WTC11 (cell line): Measurements from ENCODE around the gene CCP110. TPM values are rescaled to one million over a fixed set of nuclear protein-coding genes. Genes with fewer than 3 reads are reported as not detected.

ENCODE experiments used
- ATAC-seq: fragments of 200-7000 bp; cut with Tn5 transposase; 2 replicates; pipeline ENCODE4 v1.10.0; 2021; ENCODE audit warnings: mild to moderate bottlenecking, moderate library complexity
- CTCF ChIA-PET: fragments of 300-600 bp; sonication (Branson Sonifier 250); formaldehyde crosslinking; loops from one replicate; lab custom pipeline; 2021; ENCODE audit warnings: antibody characterized with exemption; lab: Charles Lee
- POLR2A ChIA-PET: fragments of 350-600 bp; sonication (Branson Sonifier 250); formaldehyde crosslinking; loops from one replicate; lab custom pipeline; 2021; ENCODE audit warnings: antibody characterized with exemption; lab: Charles Lee
- DNase-seq: peaks from one replicate; pipeline ENCODE4 v3.0.0; 2021; ENCODE audit warnings: low spot score
- H3K27ac Mint-ChIP-seq: 2 replicates; pipeline ENCODE4 v1.8.0; 2021; ENCODE audit warnings: mixed read lengths
- H3K27me3 Mint-ChIP-seq: 2 replicates; pipeline ENCODE4 v1.8.0; 2021; ENCODE audit warnings: low read depth, mild to moderate bottlenecking, moderate library complexity, mixed read lengths
- H3K36me3 Mint-ChIP-seq: 2 replicates; pipeline ENCODE4 v1.8.0; 2021; ENCODE audit warnings: mixed read lengths
- H3K4me1 Mint-ChIP-seq: 2 replicates; pipeline ENCODE4 v1.8.0; 2022; ENCODE audit warnings: mixed read lengths
- H3K4me3 Mint-ChIP-seq: 2 replicates; pipeline ENCODE4 v1.8.0; 2021; ENCODE audit warnings: mild to moderate bottlenecking, moderate library complexity, mixed read lengths
- H3K9me3 Mint-ChIP-seq: 2 replicates; pipeline ENCODE4 v1.8.0; 2021; ENCODE audit warnings: mixed read lengths
- ERG ChIP-seq: fragments of 250-450 bp; sonication (Bioruptor Pico); IDR thresholded peaks from 2 replicates; pipeline ENCODE4 v1.8.0; 2021; ENCODE audit warnings: mild to moderate bottlenecking
- FOXJ3 ChIP-seq: sonication (generic); formaldehyde crosslinking; IDR thresholded peaks from 2 replicates; pipeline ENCODE4 v1.9.0; 2021; ENCODE audit warnings: missing genetic modification reagents, mild to moderate bottlenecking, borderline replicate concordance
- FOXK1 ChIP-seq: sonication (generic); formaldehyde crosslinking; IDR thresholded peaks from 2 replicates; pipeline ENCODE4 v1.8.0; 2022; ENCODE audit warnings: mild to moderate bottlenecking, moderate library complexity, missing genetic modification reagents
- GTF2I ChIP-seq: fragments of 250-450 bp; sonication (Bioruptor Pico); conservative IDR thresholded peaks from 2 replicates; pipeline ENCODE4 v1.4.0; 2021; ENCODE audit warnings: mild to moderate bottlenecking
- IRF2 ChIP-seq: sonication (generic); formaldehyde crosslinking; IDR thresholded peaks from 2 replicates; pipeline ENCODE4 v1.8.0; 2022; ENCODE audit warnings: low read depth, missing genetic modification reagents, borderline replicate concordance
- KAT7 ChIP-seq: sonication (generic); formaldehyde crosslinking; IDR thresholded peaks from 2 replicates; pipeline ENCODE4 v1.8.1; 2023; ENCODE audit warnings: missing genetic modification reagents, mild to moderate bottlenecking, borderline replicate concordance
- NFATC4 ChIP-seq: fragments of 250-450 bp; sonication (Bioruptor Pico); IDR thresholded peaks from 2 replicates; pipeline ENCODE4 v1.9.0; 2021; ENCODE audit warnings: mild to moderate bottlenecking
- NR2C2 ChIP-seq: sonication (generic); formaldehyde crosslinking; IDR thresholded peaks from 2 replicates; pipeline ENCODE4 v1.8.0; 2022; ENCODE audit warnings: mild to moderate bottlenecking, missing genetic modification reagents
- PREB ChIP-seq: sonication (generic); formaldehyde crosslinking; IDR thresholded peaks from 2 replicates; pipeline ENCODE4 v1.8.1; 2022; ENCODE audit warnings: mild to moderate bottlenecking, missing genetic modification reagents, moderate library complexity, borderline replicate concordance
- SMAD3 ChIP-seq: sonication (generic); formaldehyde crosslinking; IDR thresholded peaks from 2 replicates; pipeline ENCODE4 v1.8.0; 2022; ENCODE audit warnings: missing genetic modification reagents, mild to moderate bottlenecking, borderline replicate concordance
- SP1 ChIP-seq: sonication (generic); formaldehyde crosslinking; conservative IDR thresholded peaks from 2 replicates; pipeline ENCODE4 v1.8.1; 2022; ENCODE audit warnings: missing genetic modification reagents
- TCF7 ChIP-seq: sonication (generic); formaldehyde crosslinking; IDR thresholded peaks from 2 replicates; pipeline ENCODE4 v1.8.0; 2022; ENCODE audit warnings: mild to moderate bottlenecking, low read depth, missing genetic modification reagents, moderate library complexity
- TEAD4 ChIP-seq: sonication (generic); formaldehyde crosslinking; IDR thresholded peaks from 2 replicates; pipeline ENCODE4 v1.8.0; 2022; ENCODE audit warnings: mild to moderate bottlenecking, missing genetic modification reagents
- USF1 ChIP-seq: sonication (generic); formaldehyde crosslinking; IDR thresholded peaks from 2 replicates; pipeline ENCODE4 v1.8.0; 2022; ENCODE audit warnings: mild to moderate bottlenecking, missing genetic modification reagents
- USF2 ChIP-seq: sonication (generic); formaldehyde crosslinking; IDR thresholded peaks from 2 replicates; pipeline ENCODE4 v1.8.1; 2023; ENCODE audit warnings: mild to moderate bottlenecking, missing genetic modification reagents, moderate library complexity
- ZNF416 ChIP-seq: fragments of 250-450 bp; sonication (Bioruptor Pico); IDR thresholded peaks from 2 replicates; pipeline ENCODE4 v1.9.0; 2021; ENCODE audit warnings: mild to moderate bottlenecking, inconsistent platforms
- ZNF423 ChIP-seq: fragments of 250-450 bp; sonication (Bioruptor Pico); IDR thresholded peaks from 2 replicates; pipeline ENCODE4 v2.1.2; 2022; ENCODE audit warnings: mild to moderate bottlenecking, moderate library complexity
- total RNA-seq: library from RNA; stranded (reverse); gene quantifications from 3 replicates; pipeline ENCODE4 v1.2.3, GENCODE V29; 2021
- TF ChIP-seq, protein P1 (sequence below): sonication (generic); formaldehyde crosslinking; IDR thresholded peaks from 2 replicates; pipeline ENCODE4 v1.8.1; 2023; ENCODE audit warnings: mild to moderate bottlenecking, missing genetic modification reagents
- TF ChIP-seq, protein P2 (sequence below): sonication (generic); formaldehyde crosslinking; IDR thresholded peaks from 2 replicates; pipeline ENCODE4 v1.8.1; 2023; ENCODE audit warnings: mild to moderate bottlenecking, moderate library complexity, missing genetic modification reagents
- TF ChIP-seq, protein P3 (sequence below): sonication (generic); formaldehyde crosslinking; IDR thresholded peaks from 2 replicates; pipeline ENCODE4 v1.8.1; 2023; ENCODE audit warnings: mild to moderate bottlenecking, missing genetic modification reagents
- TF ChIP-seq, protein P4 (sequence below): sonication (generic); formaldehyde crosslinking; IDR thresholded peaks from 2 replicates; pipeline ENCODE4 v1.8.1; 2022; ENCODE audit warnings: mild to moderate bottlenecking, moderate library complexity, missing genetic modification reagents

The CCP110 gene
- total RNA-seq, 1 experiment from 2014 or later = 23.9 TPM

GRCh38 chr16:19578378-19578971 is 54.7 kb downstream of the CCP110 start:
- peaks cover 10% of the 10 kb centered on the region for H3K9me3 Mint-ChIP-seq
- CTCF ChIA-PET = interaction anchor here (1.1 kb wide), 1 partner anchor 22 kb away, joined by 3 read pairs; no protein-coding TSS in a partner anchor
- no peak overlapping the region for H3K4me3 Mint-ChIP-seq
- no peak for TF ChIP-seq KAT7
- no peak for TF ChIP-seq NR2C2 (CRISPR knock-in tag)
- TF ChIP-seq NFATC4 (CRISPR knock-in tag) = no peak
- TF ChIP-seq ZNF423 = no peak
- TF ChIP-seq, protein P1, sequence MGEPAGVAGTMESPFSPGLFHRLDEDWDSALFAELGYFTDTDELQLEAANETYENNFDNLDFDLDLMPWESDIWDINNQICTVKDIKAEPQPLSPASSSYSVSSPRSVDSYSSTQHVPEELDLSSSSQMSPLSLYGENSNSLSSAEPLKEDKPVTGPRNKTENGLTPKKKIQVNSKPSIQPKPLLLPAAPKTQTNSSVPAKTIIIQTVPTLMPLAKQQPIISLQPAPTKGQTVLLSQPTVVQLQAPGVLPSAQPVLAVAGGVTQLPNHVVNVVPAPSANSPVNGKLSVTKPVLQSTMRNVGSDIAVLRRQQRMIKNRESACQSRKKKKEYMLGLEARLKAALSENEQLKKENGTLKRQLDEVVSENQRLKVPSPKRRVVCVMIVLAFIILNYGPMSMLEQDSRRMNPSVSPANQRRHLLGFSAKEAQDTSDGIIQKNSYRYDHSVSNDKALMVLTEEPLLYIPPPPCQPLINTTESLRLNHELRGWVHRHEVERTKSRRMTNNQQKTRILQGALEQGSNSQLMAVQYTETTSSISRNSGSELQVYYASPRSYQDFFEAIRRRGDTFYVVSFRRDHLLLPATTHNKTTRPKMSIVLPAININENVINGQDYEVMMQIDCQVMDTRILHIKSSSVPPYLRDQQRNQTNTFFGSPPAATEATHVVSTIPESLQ = no peak
- no peak for TF ChIP-seq TEAD4 (CRISPR knock-in tag)
- TF ChIP-seq, protein P2, sequence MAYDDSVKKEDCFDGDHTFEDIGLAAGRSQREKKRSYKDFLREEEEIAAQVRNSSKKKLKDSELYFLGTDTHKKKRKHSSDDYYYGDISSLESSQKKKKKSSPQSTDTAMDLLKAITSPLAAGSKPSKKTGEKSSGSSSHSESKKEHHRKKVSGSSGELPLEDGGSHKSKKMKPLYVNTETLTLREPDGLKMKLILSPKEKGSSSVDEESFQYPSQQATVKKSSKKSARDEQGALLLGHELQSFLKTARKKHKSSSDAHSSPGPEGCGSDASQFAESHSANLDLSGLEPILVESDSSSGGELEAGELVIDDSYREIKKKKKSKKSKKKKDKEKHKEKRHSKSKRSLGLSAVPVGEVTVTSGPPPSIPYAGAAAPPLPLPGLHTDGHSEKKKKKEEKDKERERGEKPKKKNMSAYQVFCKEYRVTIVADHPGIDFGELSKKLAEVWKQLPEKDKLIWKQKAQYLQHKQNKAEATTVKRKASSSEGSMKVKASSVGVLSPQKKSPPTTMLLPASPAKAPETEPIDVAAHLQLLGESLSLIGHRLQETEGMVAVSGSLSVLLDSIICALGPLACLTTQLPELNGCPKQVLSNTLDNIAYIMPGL (CRISPR knock-in tag) = no peak
- no peak for TF ChIP-seq USF2 (CRISPR knock-in tag)
- no peak for TF ChIP-seq PREB
- H3K36me3 Mint-ChIP-seq = peaks cover 74% of the 10 kb centered on the region
- H3K27me3 Mint-ChIP-seq = no peaks in the 10 kb centered on the region
- DNase-seq (no peak), ATAC-seq (no peak)
- POLR2A ChIA-PET = interaction anchor here (0.7 kb wide), 1 partner anchor 21 kb away, joined by 3 read pairs; no protein-coding TSS in a partner anchor
- H3K4me1 Mint-ChIP-seq = no peaks in the 10 kb centered on the region
- H3K27ac Mint-ChIP-seq = no peak overlapping the region

DNA sequence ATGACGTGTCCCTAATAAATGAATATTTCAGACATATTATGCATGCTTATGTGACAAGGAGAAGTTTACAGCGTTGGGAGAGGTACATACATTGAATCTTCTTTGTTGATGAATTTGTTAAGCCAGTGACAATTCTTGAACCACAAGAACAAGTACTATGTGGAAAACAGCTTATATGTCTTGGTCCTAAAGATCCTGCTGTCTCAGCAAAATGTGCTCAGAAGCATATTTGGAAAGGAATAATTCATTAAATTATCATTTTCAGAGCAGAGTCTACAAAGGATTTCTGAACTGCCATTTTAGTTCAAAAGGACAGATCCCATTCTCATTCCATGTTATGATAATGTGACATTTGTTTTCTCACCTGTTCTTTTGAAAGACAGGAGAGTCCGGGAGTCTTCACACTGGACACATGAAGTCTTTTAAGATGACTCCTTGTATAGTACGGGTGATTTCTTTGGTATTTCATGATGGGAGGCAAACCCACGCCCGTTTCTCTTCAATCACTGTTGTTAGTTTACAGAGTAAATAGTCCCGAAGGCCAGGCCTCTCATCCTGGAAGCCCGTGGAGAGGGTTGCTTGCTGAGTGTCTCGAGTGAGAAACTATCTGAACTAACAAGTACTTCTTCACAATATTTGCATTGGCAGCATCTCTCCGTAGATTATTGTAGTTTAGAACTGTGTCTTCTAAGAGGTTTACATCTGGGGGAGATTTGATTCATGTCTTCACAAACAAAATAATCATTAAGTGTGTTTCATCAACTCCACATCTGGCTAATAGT is 58.5 kb downstream of the CCP110 start:
- Mint-ChIP-seq H3K4me1 (no peaks in the 10 kb centered on the region), H3K27ac (no peak overlapping the region), H3K36me3 (peaks cover 70% of the 10 kb centered on the region), H3K9me3 (peaks cover 10% of the 10 kb centered on the region), H3K4me3 (no peak overlapping the region), H3K27me3 (no peaks in the 10 kb centered on the region)
- ATAC-seq (no peak), DNase-seq (no peak)
- ChIA-PET POLR2A (no interaction called here), CTCF (interaction anchor here (1.5 kb wide), 1 partner anchor 326 kb away, joined by 4 read pairs; no protein-coding TSS in a partner anchor)
- TF ChIP-seq ZNF423 (no peak), SP1 (CRISPR knock-in tag) (no peak), IRF2 (CRISPR knock-in tag) (no peak), SMAD3 (CRISPR knock-in tag) (no peak), FOXK1 (no peak), FOXJ3 (CRISPR knock-in tag) (no peak), USF1 (CRISPR knock-in tag) (no peak), ERG (CRISPR knock-in tag) (no peak), ZNF416 (CRISPR knock-in tag) (no peak), TCF7 (CRISPR knock-in tag) (no peak), GTF2I (CRISPR knock-in tag) (no peak)
- TF ChIP-seq, protein P3, sequence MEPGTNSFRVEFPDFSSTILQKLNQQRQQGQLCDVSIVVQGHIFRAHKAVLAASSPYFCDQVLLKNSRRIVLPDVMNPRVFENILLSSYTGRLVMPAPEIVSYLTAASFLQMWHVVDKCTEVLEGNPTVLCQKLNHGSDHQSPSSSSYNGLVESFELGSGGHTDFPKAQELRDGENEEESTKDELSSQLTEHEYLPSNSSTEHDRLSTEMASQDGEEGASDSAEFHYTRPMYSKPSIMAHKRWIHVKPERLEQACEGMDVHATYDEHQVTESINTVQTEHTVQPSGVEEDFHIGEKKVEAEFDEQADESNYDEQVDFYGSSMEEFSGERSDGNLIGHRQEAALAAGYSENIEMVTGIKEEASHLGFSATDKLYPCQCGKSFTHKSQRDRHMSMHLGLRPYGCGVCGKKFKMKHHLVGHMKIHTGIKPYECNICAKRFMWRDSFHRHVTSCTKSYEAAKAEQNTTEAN = no peak
- TF ChIP-seq, protein P4, sequence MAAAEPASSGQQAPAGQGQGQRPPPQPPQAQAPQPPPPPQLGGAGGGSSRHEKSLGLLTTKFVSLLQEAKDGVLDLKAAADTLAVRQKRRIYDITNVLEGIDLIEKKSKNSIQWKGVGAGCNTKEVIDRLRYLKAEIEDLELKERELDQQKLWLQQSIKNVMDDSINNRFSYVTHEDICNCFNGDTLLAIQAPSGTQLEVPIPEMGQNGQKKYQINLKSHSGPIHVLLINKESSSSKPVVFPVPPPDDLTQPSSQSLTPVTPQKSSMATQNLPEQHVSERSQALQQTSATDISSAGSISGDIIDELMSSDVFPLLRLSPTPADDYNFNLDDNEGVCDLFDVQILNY (CRISPR knock-in tag) = no peak
